ENCODE results near the gene AQP2. TPM values are rescaled to one million over a fixed set of nuclear protein-coding genes. Genes with fewer than 3 reads are reported as not detected.

AQP2 gene
- total and polyA plus RNA-seq, 2 experiments from 2014 or later, result 0.71 to 1.4 TPM

DNA sequence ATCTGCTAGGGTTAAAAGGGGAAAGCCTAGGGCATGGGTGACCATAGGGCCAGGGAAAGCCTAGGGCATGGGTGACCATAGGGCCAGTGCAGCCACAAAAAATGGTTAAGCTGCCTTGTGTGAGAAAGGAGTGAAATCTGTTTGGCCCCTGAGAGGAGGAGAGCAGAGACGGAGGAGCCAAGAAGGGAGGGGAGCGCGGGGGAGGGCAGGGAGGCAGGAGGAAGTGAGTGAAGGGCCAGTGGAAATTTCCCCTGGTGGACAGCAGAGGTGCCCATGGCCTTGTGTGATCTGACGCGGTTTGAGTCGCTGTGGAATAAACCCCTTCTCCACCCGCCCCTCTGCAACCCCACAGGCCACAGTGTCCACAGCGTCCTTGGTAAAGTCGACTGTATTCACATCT lies 21.6 kb downstream of the AQP2 start:
- WGBS (ENCODE audit: low lambda C conversion rate, missing lambda C conversion rate), result 86% methylated on average over 5 of the region's 9 CpGs

DNA sequence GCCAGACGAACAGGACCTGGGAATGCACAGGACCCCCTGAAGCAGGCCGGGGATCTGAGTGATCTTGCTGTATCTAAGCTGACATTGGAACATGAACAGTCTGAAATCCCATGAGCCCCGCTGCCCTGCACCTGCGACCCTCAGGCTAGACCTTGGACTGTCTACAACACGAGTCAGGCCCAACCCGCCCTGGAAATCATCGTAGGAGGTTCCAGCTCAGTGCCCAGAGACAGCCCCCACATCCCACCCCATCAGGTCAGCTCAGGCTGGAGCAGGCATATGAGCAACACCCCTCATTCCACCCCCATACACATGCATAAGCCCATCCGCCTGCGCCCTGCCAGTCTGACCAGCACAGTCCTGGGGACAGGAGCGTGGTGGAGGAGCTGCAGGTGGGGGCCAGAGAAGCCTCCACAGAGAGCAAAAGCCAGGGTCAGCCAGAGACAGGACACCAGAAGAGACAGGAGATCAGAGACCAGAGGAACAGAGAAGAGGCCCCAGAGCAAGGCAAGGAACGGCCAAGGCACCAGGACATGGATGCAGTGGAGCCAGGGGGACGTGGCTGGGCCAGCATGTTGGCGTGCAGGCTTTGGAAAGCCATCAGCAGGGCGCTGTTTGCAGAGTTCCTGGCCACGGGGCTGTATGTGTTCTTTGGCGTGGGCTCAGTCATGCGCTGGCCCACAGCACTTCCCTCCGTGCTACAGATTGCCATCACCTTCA lies 22.3 kb downstream of the AQP2 start, which contains the start of gene AQP6:
TSS of gene AQP6 (plus strand) at position 307 of the 720 bp plus-strand sequence. CDS start at position 534, 227 bp downstream.
- WGBS (ENCODE audit: low lambda C conversion rate, missing lambda C conversion rate), result 90% methylated on average over 18 of the region's 18 CpGs
- Histone ChIP-seq H3K4me1 (ENCODE audit: insufficient read depth) (peaks cover under 1% of the 10 kb centered on the region), H3K27me3 (peaks cover 10% of the 10 kb centered on the region), H4K20me1 (ENCODE audit: insufficient read depth, poor library complexity, severe bottlenecking) (no peaks in the 10 kb centered on the region), H3K36me3 (replicated peaks; ENCODE audit: insufficient read depth, low read depth) (no peaks in the 10 kb centered on the region), H2AFZ (no peak within 1 kb of the TSS), H3K79me2 (no peaks in the 10 kb centered on the region), H3K4me2 (no peak within 1 kb of the TSS), H3K27ac (no peak within 1 kb of the TSS), H3K9me3 (ENCODE audit: low read depth) (no peaks in the 10 kb centered on the region), H3K9me2 (replicated peaks; ENCODE audit: insufficient read depth) (no peaks in the 10 kb centered on the region), H3K4me3 (no peak within 1 kb of the TSS)
- DNase-seq (ENCODE audit: low spot score), result no peak
- TF ChIP-seq, protein P1, sequence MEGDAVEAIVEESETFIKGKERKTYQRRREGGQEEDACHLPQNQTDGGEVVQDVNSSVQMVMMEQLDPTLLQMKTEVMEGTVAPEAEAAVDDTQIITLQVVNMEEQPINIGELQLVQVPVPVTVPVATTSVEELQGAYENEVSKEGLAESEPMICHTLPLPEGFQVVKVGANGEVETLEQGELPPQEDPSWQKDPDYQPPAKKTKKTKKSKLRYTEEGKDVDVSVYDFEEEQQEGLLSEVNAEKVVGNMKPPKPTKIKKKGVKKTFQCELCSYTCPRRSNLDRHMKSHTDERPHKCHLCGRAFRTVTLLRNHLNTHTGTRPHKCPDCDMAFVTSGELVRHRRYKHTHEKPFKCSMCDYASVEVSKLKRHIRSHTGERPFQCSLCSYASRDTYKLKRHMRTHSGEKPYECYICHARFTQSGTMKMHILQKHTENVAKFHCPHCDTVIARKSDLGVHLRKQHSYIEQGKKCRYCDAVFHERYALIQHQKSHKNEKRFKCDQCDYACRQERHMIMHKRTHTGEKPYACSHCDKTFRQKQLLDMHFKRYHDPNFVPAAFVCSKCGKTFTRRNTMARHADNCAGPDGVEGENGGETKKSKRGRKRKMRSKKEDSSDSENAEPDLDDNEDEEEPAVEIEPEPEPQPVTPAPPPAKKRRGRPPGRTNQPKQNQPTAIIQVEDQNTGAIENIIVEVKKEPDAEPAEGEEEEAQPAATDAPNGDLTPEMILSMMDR (IDR thresholded peaks at IDR 0.05; ENCODE audit: poor library complexity), result no peak
- TF ChIP-seq EZH2phosphoT487 (IDR thresholded peaks at IDR 0.05; ENCODE audit: low read depth, severe bottlenecking, unreplicated experiment), result no peak
- no peak for TF ChIP-seq EZH2 (IDR thresholded peaks at IDR 0.05; ENCODE audit: borderline replicate concordance)

More for the DNA sequence above, 21.6 kb downstream of the AQP2 start:
- Histone ChIP-seq H4K20me1 (ENCODE audit: insufficient read depth, poor library complexity, severe bottlenecking) (no peaks in the 10 kb centered on the region), H3K4me1 (ENCODE audit: insufficient read depth) (peaks cover 6% of the 10 kb centered on the region), H3K27ac (no peak overlapping the region), H3K79me2 (no peaks in the 10 kb centered on the region), H3K9me2 (replicated peaks; ENCODE audit: insufficient read depth) (no peaks in the 10 kb centered on the region), H3K9me3 (ENCODE audit: low read depth) (no peaks in the 10 kb centered on the region), H3K36me3 (replicated peaks; ENCODE audit: insufficient read depth, low read depth) (no peaks in the 10 kb centered on the region), H3K4me3 (no peak overlapping the region), H2AFZ (no peak overlapping the region), H3K27me3 (peaks cover 10% of the 10 kb centered on the region), H3K4me2 (no peak overlapping the region)
- TF ChIP-seq EZH2 (IDR thresholded peaks at IDR 0.05; ENCODE audit: borderline replicate concordance) (no peak), EZH2phosphoT487 (IDR thresholded peaks at IDR 0.05; ENCODE audit: low read depth, severe bottlenecking, unreplicated experiment) (no peak)
- TF ChIP-seq, protein P1 (IDR thresholded peaks at IDR 0.05; ENCODE audit: poor library complexity), result no peak
- no peak for DNase-seq (ENCODE audit: low spot score)

DNA sequence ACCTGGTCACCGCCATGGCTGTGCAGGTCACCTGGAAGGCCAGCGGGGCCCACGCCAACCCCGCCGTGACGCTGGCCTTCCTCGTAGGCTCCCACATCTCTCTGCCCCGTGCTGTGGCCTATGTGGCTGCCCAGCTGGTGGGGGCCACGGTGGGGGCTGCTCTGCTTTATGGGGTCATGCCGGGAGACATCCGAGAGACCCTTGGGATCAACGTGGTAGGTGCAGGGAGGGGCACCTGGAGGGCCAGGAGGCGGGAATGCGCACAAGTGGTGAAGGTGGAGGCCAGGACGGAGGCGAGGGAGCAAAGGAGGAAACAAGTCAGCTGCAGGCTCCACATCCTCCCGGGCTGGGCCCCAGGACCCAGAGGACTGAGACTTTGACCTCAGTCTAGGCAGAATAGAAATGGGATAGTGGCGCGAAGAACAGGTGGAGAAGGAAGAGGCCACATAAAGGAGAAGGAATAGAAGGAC lies 22.9 kb downstream of the AQP2 start:
- H3K27ac ChIP-seq, result no peak overlapping the region
- no peak overlapping the region for H3K4me3 ChIP-seq
- peaks cover 6% of the 10 kb centered on the region for H3K4me1 ChIP-seq (ENCODE audit: insufficient read depth)
- no peak for DNase-seq (ENCODE audit: low spot score)
- H3K79me2 ChIP-seq, result no peaks in the 10 kb centered on the region
- 93% methylated on average over 19 of the region's 19 CpGs for WGBS (ENCODE audit: low lambda C conversion rate, missing lambda C conversion rate)
- no peaks in the 10 kb centered on the region for H3K9me3 ChIP-seq (ENCODE audit: low read depth)
- no peak overlapping the region for H3K4me2 ChIP-seq
- H3K36me3 ChIP-seq (replicated peaks; ENCODE audit: insufficient read depth, low read depth), result no peaks in the 10 kb centered on the region
- TF ChIP-seq, protein P1 (IDR thresholded peaks at IDR 0.05; ENCODE audit: poor library complexity), result no peak
- no peak for TF ChIP-seq EZH2 (IDR thresholded peaks at IDR 0.05; ENCODE audit: borderline replicate concordance)
- TF ChIP-seq EZH2phosphoT487 (IDR thresholded peaks at IDR 0.05; ENCODE audit: low read depth, severe bottlenecking, unreplicated experiment), result no peak
- H4K20me1 ChIP-seq (ENCODE audit: insufficient read depth, poor library complexity, severe bottlenecking), result no peaks in the 10 kb centered on the region
- H2AFZ ChIP-seq, result no peak overlapping the region
- H3K9me2 ChIP-seq (replicated peaks; ENCODE audit: insufficient read depth), result no peaks in the 10 kb centered on the region
- peaks cover 8% of the 10 kb centered on the region for H3K27me3 ChIP-seq

Measured in hepatocyte (in vitro differentiated cells).